Neural cell (in vitro differentiated cells): ENCODE measurements around the gene MTNR1A. TPM values are rescaled to one million over a fixed set of nuclear protein-coding genes. Genes with fewer than 3 reads are reported as not detected.

Source experiments
- H2AFZ ChIP-seq: fragments of 200-600, 300-800 bp; sonication (generic), shearing (Covaris generic); 2 replicates; pipeline ENCODE4 v1.6.0; 2014; ENCODE audit warnings: low read depth, mild to moderate bottlenecking, antibody characterized with exemption, low read length, moderate library complexity
- H3F3A ChIP-seq: fragments of 200-600 bp; shearing (Covaris generic); 2 replicates; pipeline ENCODE4 v1.6.1; 2016; ENCODE audit warnings: mild to moderate bottlenecking, moderate library complexity, mixed read lengths, antibody characterized with exemption, low read length; ENCODE audit not compliant: insufficient read depth, poor library complexity, severe bottlenecking
- H3K27ac ChIP-seq: fragments of 200-600, 300-800 bp; sonication (generic), shearing (Covaris generic); 2 replicates; pipeline ENCODE4 v1.5.1; 2014; ENCODE audit warnings: mild to moderate bottlenecking, low read length, moderate library complexity
- H3K27me3 ChIP-seq: fragments of 300-800, 200-600 bp; sonication (generic), shearing (Covaris generic); 2 replicates; pipeline ENCODE4 v1.6.0; 2014; ENCODE audit warnings: mild to moderate bottlenecking, low read depth, low read length, moderate library complexity; ENCODE audit not compliant: insufficient read depth
- H3K36me3 ChIP-seq: fragments of 300-800, 200-600 bp; sonication (generic), shearing (Covaris generic); 2 replicates; pipeline ENCODE4 v1.5.1; 2014; ENCODE audit warnings: mild to moderate bottlenecking, antibody characterized with exemption, low read length, moderate library complexity; ENCODE audit not compliant: insufficient read depth
- H3K4me2 ChIP-seq: fragments of 300-800, 200-600 bp; sonication (generic), shearing (Covaris generic); 2 replicates; pipeline ENCODE4 v1.6.0; 2014; ENCODE audit warnings: mild to moderate bottlenecking, low read length
- H3K4me3 ChIP-seq: fragments of 300-800, 200-600 bp; sonication (generic), shearing (Covaris generic); 2 replicates; pipeline ENCODE4 v1.5.1; 2014; ENCODE audit warnings: mild to moderate bottlenecking, low read length, moderate library complexity
- H3K79me2 ChIP-seq: fragments of 200-600 bp; shearing (Covaris generic); replicated peaks from 2 replicates; pipeline ENCODE4 v1.6.0; 2014; ENCODE audit warnings: mild to moderate bottlenecking, low read length, moderate library complexity; ENCODE audit not compliant: insufficient read depth
- H3K9ac ChIP-seq: fragments of 300-800, 200-600 bp; sonication (generic), shearing (Covaris generic); 2 replicates; pipeline ENCODE4 v1.6.1; 2016; ENCODE audit warnings: mild to moderate bottlenecking, low read length, mixed read lengths
- H3K9me2 ChIP-seq: fragments of 200-600 bp; shearing (Covaris generic); 2 replicates; pipeline ENCODE4 v1.6.1; 2016; ENCODE audit warnings: mild to moderate bottlenecking, low read length, mixed read lengths; ENCODE audit not compliant: insufficient read depth
- H3K9me3 ChIP-seq: fragments of 200-600, 300-800 bp; sonication (generic), shearing (Covaris generic); 2 replicates; pipeline ENCODE4 v1.6.1; 2016; ENCODE audit warnings: mild to moderate bottlenecking, mixed run types, low read length, moderate library complexity, mixed read lengths
- H4K20me1 ChIP-seq: fragments of 200-600 bp; shearing (Covaris generic); 2 replicates; pipeline ENCODE4 v1.6.1; 2016; ENCODE audit warnings: mild to moderate bottlenecking, mixed run types; ENCODE audit not compliant: insufficient read depth
- EP300 ChIP-seq: fragments of 450-650 bp; conservative IDR thresholded peaks from 2 replicates; pipeline ENCODE4 v1.6.1; 2014; ENCODE audit warnings: antibody characterized with exemption, mild to moderate bottlenecking, moderate library complexity; ENCODE audit not compliant: poor library complexity, severe bottlenecking
- EZH2 ChIP-seq: fragments of 200-600, 300-800 bp; shearing (Covaris generic), sonication (generic); IDR thresholded peaks from 2 replicates; pipeline ENCODE4 v1.6.1; 2014; ENCODE audit warnings: antibody characterized with exemption, low read length, borderline replicate concordance, mild to moderate bottlenecking; ENCODE audit not compliant: insufficient read depth, poor library complexity, severe bottlenecking
- MXI1 ChIP-seq: fragments of 450-650 bp; conservative IDR thresholded peaks from 2 replicates; pipeline ENCODE4 v1.6.1; 2014; ENCODE audit warnings: antibody characterized with exemption, mild to moderate bottlenecking; ENCODE audit not compliant: poor library complexity, severe bottlenecking
- POLR2AphosphoS5 ChIP-seq: IDR thresholded peaks from 2 replicates; pipeline ENCODE4 v1.6.1; 2012
- RAD21 ChIP-seq: fragments of 450-650 bp; conservative IDR thresholded peaks from 2 replicates; pipeline ENCODE4 v1.6.1; 2014; ENCODE audit warnings: antibody characterized with exemption, mild to moderate bottlenecking, moderate library complexity
- SMC3 ChIP-seq: fragments of 450-650 bp; conservative IDR thresholded peaks from 2 replicates; pipeline ENCODE4 v1.6.1; 2014; ENCODE audit warnings: antibody characterized with exemption, mild to moderate bottlenecking, moderate library complexity; ENCODE audit not compliant: poor library complexity
- TAF1 ChIP-seq: IDR thresholded peaks from 2 replicates; pipeline ENCODE4 v1.6.1; 2012; ENCODE audit warnings: low read depth
- polyA plus RNA-seq: library from polyadenylated mRNA; depleted of rRNA; stranded (reverse); fragments of >200 nt; gene quantifications from 2 replicates; pipeline ENCODE4 v1.2.3, GENCODE V29; 2014
- TF ChIP-seq, protein P1 (sequence below): IDR thresholded peaks from 2 replicates; pipeline ENCODE4 v1.6.1; 2012; ENCODE audit warnings: borderline replicate concordance
- TF ChIP-seq, protein P2 (sequence below): fragments of 450-650 bp; IDR thresholded peaks from 2 replicates; pipeline ENCODE4 v1.5.1; 2014; ENCODE audit warnings: antibody characterized with exemption, mild to moderate bottlenecking, moderate library complexity; ENCODE audit not compliant: poor library complexity, severe bottlenecking

The MTNR1A gene
- polyA plus RNA-seq, 1 donor from 2014 or later = not detected

GRCh38 chr4:186502231-186502630, 53.1 kb downstream of the MTNR1A start:
- Histone ChIP-seq H3K27ac (no peak overlapping the region), H3F3A (no peaks in the 10 kb centered on the region), H4K20me1 (no peaks in the 10 kb centered on the region), H3K9ac (no peak overlapping the region), H3K9me2 (no peaks in the 10 kb centered on the region), H3K4me3 (no peak overlapping the region), H3K4me2 (no peak overlapping the region), H3K79me2 (no peaks in the 10 kb centered on the region), H3K27me3 (no peaks in the 10 kb centered on the region), H3K9me3 (no peaks in the 10 kb centered on the region), H3K36me3 (no peaks in the 10 kb centered on the region), H2AFZ (no peak overlapping the region)
- no peak for TF ChIP-seq RAD21
- TF ChIP-seq POLR2AphosphoS5 = no peak
- no peak for TF ChIP-seq EZH2
- TF ChIP-seq EP300 = no peak
- TF ChIP-seq, protein P1, sequence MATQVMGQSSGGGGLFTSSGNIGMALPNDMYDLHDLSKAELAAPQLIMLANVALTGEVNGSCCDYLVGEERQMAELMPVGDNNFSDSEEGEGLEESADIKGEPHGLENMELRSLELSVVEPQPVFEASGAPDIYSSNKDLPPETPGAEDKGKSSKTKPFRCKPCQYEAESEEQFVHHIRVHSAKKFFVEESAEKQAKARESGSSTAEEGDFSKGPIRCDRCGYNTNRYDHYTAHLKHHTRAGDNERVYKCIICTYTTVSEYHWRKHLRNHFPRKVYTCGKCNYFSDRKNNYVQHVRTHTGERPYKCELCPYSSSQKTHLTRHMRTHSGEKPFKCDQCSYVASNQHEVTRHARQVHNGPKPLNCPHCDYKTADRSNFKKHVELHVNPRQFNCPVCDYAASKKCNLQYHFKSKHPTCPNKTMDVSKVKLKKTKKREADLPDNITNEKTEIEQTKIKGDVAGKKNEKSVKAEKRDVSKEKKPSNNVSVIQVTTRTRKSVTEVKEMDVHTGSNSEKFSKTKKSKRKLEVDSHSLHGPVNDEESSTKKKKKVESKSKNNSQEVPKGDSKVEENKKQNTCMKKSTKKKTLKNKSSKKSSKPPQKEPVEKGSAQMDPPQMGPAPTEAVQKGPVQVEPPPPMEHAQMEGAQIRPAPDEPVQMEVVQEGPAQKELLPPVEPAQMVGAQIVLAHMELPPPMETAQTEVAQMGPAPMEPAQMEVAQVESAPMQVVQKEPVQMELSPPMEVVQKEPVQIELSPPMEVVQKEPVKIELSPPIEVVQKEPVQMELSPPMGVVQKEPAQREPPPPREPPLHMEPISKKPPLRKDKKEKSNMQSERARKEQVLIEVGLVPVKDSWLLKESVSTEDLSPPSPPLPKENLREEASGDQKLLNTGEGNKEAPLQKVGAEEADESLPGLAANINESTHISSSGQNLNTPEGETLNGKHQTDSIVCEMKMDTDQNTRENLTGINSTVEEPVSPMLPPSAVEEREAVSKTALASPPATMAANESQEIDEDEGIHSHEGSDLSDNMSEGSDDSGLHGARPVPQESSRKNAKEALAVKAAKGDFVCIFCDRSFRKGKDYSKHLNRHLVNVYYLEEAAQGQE = no peak
- TF ChIP-seq TAF1 = no peak
- TF ChIP-seq MXI1 = no peak
- TF ChIP-seq, protein P2, sequence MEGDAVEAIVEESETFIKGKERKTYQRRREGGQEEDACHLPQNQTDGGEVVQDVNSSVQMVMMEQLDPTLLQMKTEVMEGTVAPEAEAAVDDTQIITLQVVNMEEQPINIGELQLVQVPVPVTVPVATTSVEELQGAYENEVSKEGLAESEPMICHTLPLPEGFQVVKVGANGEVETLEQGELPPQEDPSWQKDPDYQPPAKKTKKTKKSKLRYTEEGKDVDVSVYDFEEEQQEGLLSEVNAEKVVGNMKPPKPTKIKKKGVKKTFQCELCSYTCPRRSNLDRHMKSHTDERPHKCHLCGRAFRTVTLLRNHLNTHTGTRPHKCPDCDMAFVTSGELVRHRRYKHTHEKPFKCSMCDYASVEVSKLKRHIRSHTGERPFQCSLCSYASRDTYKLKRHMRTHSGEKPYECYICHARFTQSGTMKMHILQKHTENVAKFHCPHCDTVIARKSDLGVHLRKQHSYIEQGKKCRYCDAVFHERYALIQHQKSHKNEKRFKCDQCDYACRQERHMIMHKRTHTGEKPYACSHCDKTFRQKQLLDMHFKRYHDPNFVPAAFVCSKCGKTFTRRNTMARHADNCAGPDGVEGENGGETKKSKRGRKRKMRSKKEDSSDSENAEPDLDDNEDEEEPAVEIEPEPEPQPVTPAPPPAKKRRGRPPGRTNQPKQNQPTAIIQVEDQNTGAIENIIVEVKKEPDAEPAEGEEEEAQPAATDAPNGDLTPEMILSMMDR = no peak
- no peak for TF ChIP-seq SMC3

GRCh38 chr4:186501554-186501953, 53.8 kb downstream of the MTNR1A start:
- no peaks in the 10 kb centered on the region for H3K79me2 ChIP-seq
- H3K9me2 ChIP-seq = no peaks in the 10 kb centered on the region
- H4K20me1 ChIP-seq = no peaks in the 10 kb centered on the region
- no peak for TF ChIP-seq POLR2AphosphoS5
- TF ChIP-seq TAF1 = no peak
- no peak overlapping the region for H3K9ac ChIP-seq
- H3K4me2 ChIP-seq = no peak overlapping the region
- no peak overlapping the region for H3K27ac ChIP-seq
- H2AFZ ChIP-seq = no peak overlapping the region
- peaks cover 3% of the 10 kb centered on the region for H3K9me3 ChIP-seq
- H3K27me3 ChIP-seq = no peaks in the 10 kb centered on the region
- H3F3A ChIP-seq = no peaks in the 10 kb centered on the region
- H3K36me3 ChIP-seq = no peaks in the 10 kb centered on the region
- H3K4me3 ChIP-seq = no peak overlapping the region
